Erythroblast (primary cell): ENCODE measurements around the gene ATG101.

ENCODE experiments used
- GATA1 ChIP-seq: IDR thresholded peaks from 2 replicates; pipeline ENCODE4 v1.6.1; 2011; ENCODE audit warnings: low read depth, mild to moderate bottlenecking, control low read depth, low read length, moderate library complexity
- POLR2A ChIP-seq: IDR thresholded peaks from 2 replicates; pipeline ENCODE4 v1.6.1; 2011; ENCODE audit warnings: mild to moderate bottlenecking, low read length

DNA sequence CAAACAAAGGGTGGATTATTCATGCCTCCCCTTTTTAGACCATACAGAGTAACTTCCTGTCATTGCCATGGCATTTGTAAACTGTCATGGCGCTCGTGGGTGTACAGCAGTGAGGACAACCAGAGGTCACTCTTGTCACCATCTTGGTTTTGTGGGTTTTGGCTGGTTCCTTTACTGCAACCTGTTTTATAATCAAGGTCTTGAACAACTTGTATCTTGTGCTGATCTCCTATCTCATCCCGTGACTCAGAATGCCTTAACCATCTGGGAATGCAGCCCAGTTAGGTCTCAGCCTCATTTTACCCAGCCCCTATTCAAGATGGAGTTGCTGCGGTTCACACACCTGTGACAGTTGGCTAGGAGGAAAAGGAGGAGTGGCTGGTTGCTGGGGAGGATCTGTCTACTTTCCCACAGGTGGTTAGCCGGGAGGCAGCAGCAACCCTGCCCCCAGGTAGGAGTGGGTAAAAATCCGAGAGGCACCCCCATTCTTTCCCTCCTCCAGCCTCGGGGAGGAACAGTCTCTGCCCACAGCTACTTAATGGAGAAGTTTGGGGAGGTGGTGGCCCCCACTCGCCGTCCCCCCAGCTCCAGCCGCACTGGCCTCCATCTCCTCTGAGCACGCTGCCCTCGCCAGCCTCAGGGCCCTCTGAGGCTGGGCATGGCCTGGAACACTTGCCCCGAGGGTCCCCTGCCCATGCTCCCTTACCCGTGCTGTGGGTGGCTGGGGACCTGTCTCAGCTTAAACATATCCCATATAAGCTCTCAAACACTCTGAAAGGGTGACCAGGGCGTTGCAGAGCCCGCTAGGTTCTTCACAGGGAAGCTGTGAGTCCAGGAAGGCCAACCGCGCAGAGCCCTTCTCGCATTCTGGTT, 51.4 kb downstream of the ATG101 start:
- TF ChIP-seq POLR2A = no peak
- TF ChIP-seq GATA1 = no peak
